ENCODE measurements around the gene MLANA.

Gene MLANA

GRCh38 chr9:5872511-5872910 is 18.2 kb upstream of the MLANA start:
- no peak for ATAC-seq (ENCODE audit: low read depth)
- H3K27ac ChIP-seq (ENCODE audit: poor library complexity, severe bottlenecking) = no peak overlapping the region

GRCh38 chr9:5873439-5873838 is 17.2 kb upstream of the MLANA start:
- no peaks in the 10 kb centered on the region for H3K4me1 ChIP-seq (ENCODE audit: insufficient read depth, poor library complexity, severe bottlenecking)
- DNase-seq (ENCODE audit: low spot score) (no peak), ATAC-seq (ENCODE audit: low read depth) (no peak)
- no peak for TF ChIP-seq CTCF (IDR thresholded peaks at IDR 0.05; ENCODE audit: poor library complexity, severe bottlenecking)
- H3K27ac ChIP-seq (ENCODE audit: poor library complexity, severe bottlenecking) = no peak overlapping the region
- H3K27me3 ChIP-seq (ENCODE audit: insufficient read depth, poor library complexity, severe bottlenecking) = no peaks in the 10 kb centered on the region
- H3K36me3 ChIP-seq (ENCODE audit: low read depth) = no peaks in the 10 kb centered on the region
- H3K4me3 ChIP-seq (ENCODE audit: severe bottlenecking) = no peak overlapping the region
- no peaks in the 10 kb centered on the region for H3K9me3 ChIP-seq (ENCODE audit: severe bottlenecking)

More at GRCh38 chr9:5872511-5872910, 18.2 kb upstream of the MLANA start:
- no peak for DNase-seq (ENCODE audit: low spot score)
- Histone ChIP-seq H3K36me3 (ENCODE audit: low read depth) (no peaks in the 10 kb centered on the region), H3K4me1 (ENCODE audit: insufficient read depth, poor library complexity, severe bottlenecking) (no peaks in the 10 kb centered on the region), H3K4me3 (ENCODE audit: severe bottlenecking) (no peak overlapping the region), H3K9me3 (ENCODE audit: severe bottlenecking) (no peaks in the 10 kb centered on the region), H3K27me3 (ENCODE audit: insufficient read depth, poor library complexity, severe bottlenecking) (no peaks in the 10 kb centered on the region)
- no peak for TF ChIP-seq CTCF (IDR thresholded peaks at IDR 0.05; ENCODE audit: poor library complexity, severe bottlenecking)

GRCh38 chr9:5874048-5874447 is 16.6 kb upstream of the MLANA start:
- Histone ChIP-seq H3K9me3 (ENCODE audit: severe bottlenecking) (no peaks in the 10 kb centered on the region), H3K27ac (ENCODE audit: poor library complexity, severe bottlenecking) (no peak overlapping the region), H3K27me3 (ENCODE audit: insufficient read depth, poor library complexity, severe bottlenecking) (no peaks in the 10 kb centered on the region), H3K36me3 (ENCODE audit: low read depth) (no peaks in the 10 kb centered on the region), H3K4me3 (ENCODE audit: severe bottlenecking) (no peak overlapping the region), H3K4me1 (ENCODE audit: insufficient read depth, poor library complexity, severe bottlenecking) (peaks cover under 1% of the 10 kb centered on the region)
- DNase-seq (ENCODE audit: low spot score) (no peak), ATAC-seq (ENCODE audit: low read depth) (no peak)
- no peak for TF ChIP-seq CTCF (IDR thresholded peaks at IDR 0.05; ENCODE audit: poor library complexity, severe bottlenecking)

GRCh38 chr9:5876026-5876425 is 14.7 kb upstream of the MLANA start:
- DNase-seq (ENCODE audit: low spot score) = no peak
- Histone ChIP-seq H3K9me3 (ENCODE audit: severe bottlenecking) (no peaks in the 10 kb centered on the region), H3K27ac (ENCODE audit: poor library complexity, severe bottlenecking) (no peak overlapping the region), H3K36me3 (ENCODE audit: low read depth) (no peaks in the 10 kb centered on the region), H3K4me3 (ENCODE audit: severe bottlenecking) (no peak overlapping the region), H3K27me3 (ENCODE audit: insufficient read depth, poor library complexity, severe bottlenecking) (no peaks in the 10 kb centered on the region), H3K4me1 (ENCODE audit: insufficient read depth, poor library complexity, severe bottlenecking) (peaks cover 11% of the 10 kb centered on the region)
- no peak for ATAC-seq (ENCODE audit: low read depth)
- no peak for TF ChIP-seq CTCF (IDR thresholded peaks at IDR 0.05; ENCODE audit: poor library complexity, severe bottlenecking)

- Histone ChIP-seq H3K27me3 (ENCODE audit: insufficient read depth, poor library complexity, severe bottlenecking) (no peaks in the 10 kb centered on the region), H3K9me3 (ENCODE audit: severe bottlenecking) (no peaks in the 10 kb centered on the region), H3K4me3 (ENCODE audit: severe bottlenecking) (no peak overlapping the region), H3K36me3 (ENCODE audit: low read depth) (no peaks in the 10 kb centered on the region), H3K27ac (ENCODE audit: poor library complexity, severe bottlenecking) (no peak overlapping the region), H3K4me1 (ENCODE audit: insufficient read depth, poor library complexity, severe bottlenecking) (peaks cover 11% of the 10 kb centered on the region)
- DNase-seq (ENCODE audit: low spot score) (no peak), ATAC-seq (ENCODE audit: low read depth) (no peak)
- TF ChIP-seq CTCF (IDR thresholded peaks at IDR 0.05; ENCODE audit: poor library complexity, severe bottlenecking) = no peak
Observed at GRCh38 chr9:5876711-5877110, 14.0 kb upstream of the MLANA start.

All from RWPE2 (cell line).